HepG2 (cell line): ENCODE results near the gene NSFL1C. TPM values are rescaled to one million over a fixed set of nuclear protein-coding genes. Genes with fewer than 3 reads are reported as not detected.

Experiments
- CREB1 ChIP-seq, 2 experiments: fragments of 450-650 bp in 1 of 2; IDR thresholded peaks; 2 replicates each; pipeline ENCODE4 v1.6.1; 2016 to 2017; ENCODE audit warnings: control low read depth in 1 of 2, mild to moderate bottlenecking in 1 of 2, missing compliant biosample characterization in 1 of 2, missing genetic modification characterization in 1 of 2
- CREM ChIP-seq, 2 experiments: sonication (generic) in 1 of 2; formaldehyde crosslinking in 1 of 2; IDR thresholded peaks; 2 replicates each; pipeline versions ENCODE4 v1.4.0 to v1.6.1; 2016 to 2020; ENCODE audit warnings: antibody characterized with exemption in 1 of 2, mild to moderate bottlenecking in 1 of 2, missing genetic modification reagents in 1 of 2
- ISL2 ChIP-seq: sonication (generic); formaldehyde crosslinking; IDR thresholded peaks from 2 replicates; pipeline ENCODE4 v1.5.0; 2020; ENCODE audit warnings: missing genetic modification reagents
- KAT8 ChIP-seq: IDR thresholded peaks from 2 replicates; pipeline ENCODE4 v1.6.1; 2016; ENCODE audit warnings: missing genetic modification reagents, missing compliant biosample characterization
- PHF20 ChIP-seq: sonication (generic); formaldehyde crosslinking; IDR thresholded peaks from 2 replicates; pipeline ENCODE4 v1.5.0; 2020; ENCODE audit warnings: mild to moderate bottlenecking, missing genetic modification reagents
- RBM22 ChIP-seq: fragments of 200-400 bp; formaldehyde crosslinking; optimal IDR thresholded peaks from 2 replicates; pipeline ENCODE3; 2017; ENCODE audit warnings: mild to moderate bottlenecking, low read length, moderate library complexity
- YEATS2 ChIP-seq: sonication (generic); formaldehyde crosslinking; IDR thresholded peaks from 2 replicates; pipeline ENCODE4 v1.4.0; 2020; ENCODE audit warnings: missing genetic modification reagents, borderline replicate concordance
- YY1 ChIP-seq: IDR thresholded peaks from 2 replicates; pipeline ENCODE4 v1.6.1; 2011; ENCODE audit warnings: low read length, low read depth, moderate library complexity, mild to moderate bottlenecking; ENCODE audit not compliant: insufficient read depth, insufficient replicate concordance
- ZBTB21 ChIP-seq: sonication (generic); formaldehyde crosslinking; IDR thresholded peaks from 2 replicates; pipeline ENCODE4 v1.4.0; 2020; ENCODE audit warnings: missing genetic modification reagents
- ZEB1 ChIP-seq: IDR thresholded peaks from 2 replicates; pipeline ENCODE4 v1.6.1; 2012; ENCODE audit warnings: mild to moderate bottlenecking, low read depth, inconsistent platforms; ENCODE audit not compliant: insufficient replicate concordance
- ZNF160 ChIP-seq: sonication (generic); formaldehyde crosslinking; IDR thresholded peaks from 2 replicates; pipeline ENCODE4 v1.8.0; 2022; ENCODE audit warnings: mild to moderate bottlenecking, inconsistent platforms, missing genetic modification reagents
- ZNF446 ChIP-seq: sonication (generic); formaldehyde crosslinking; IDR thresholded peaks from 2 replicates; pipeline ENCODE4 v1.5.0; 2020; ENCODE audit warnings: mild to moderate bottlenecking, missing genetic modification reagents
- ZNF687 ChIP-seq: sonication (generic); formaldehyde crosslinking; IDR thresholded peaks from 2 replicates; pipeline ENCODE4 v1.5.1; 2020; ENCODE audit warnings: mild to moderate bottlenecking, missing genetic modification reagents, moderate library complexity
- ZSCAN22 ChIP-seq: sonication (generic); formaldehyde crosslinking; IDR thresholded peaks from 2 replicates; pipeline ENCODE4 v1.4.0; 2020; ENCODE audit warnings: mild to moderate bottlenecking, missing genetic modification reagents
- ZSCAN30 ChIP-seq: sonication (generic); formaldehyde crosslinking; IDR thresholded peaks from 2 replicates; pipeline ENCODE4 v1.5.0; 2020; ENCODE audit warnings: mild to moderate bottlenecking, missing genetic modification reagents
- polyA plus RNA-seq, 8 experiments: library from polyadenylated mRNA; depleted of rRNA in 3 of 8; stranded (reverse) in 7 of 8; unstranded in 1 of 8; fragments of >200 nt; fragmentation: Illumina TruSeq in 4 of 8; extraction: Trizol in 4 of 8; gene quantifications; 2 replicates each; pipeline versions ENCODE4 v1.2.1 to v1.2.3, GENCODE V29; 2011 to 2016; ENCODE audit warnings: low read depth in 4 of 8, missing spikeins in 1 of 8, mixed read lengths in 1 of 8; ENCODE audit not compliant: insufficient read depth in 1 of 8
- total RNA-seq, 5 experiments: library from RNA; depleted of rRNA; stranded (reverse); fragments of >200 nt; fragmentation: Illumina TruSeq; extraction: Trizol; gene quantifications; 2 replicates each; pipeline ENCODE4 v1.2.3, GENCODE V29; 2016; ENCODE audit warnings: low read depth in 1 of 5

NSFL1C gene
- total and polyA plus RNA-seq, 2 of the 13 experiments (the other 11 are each of a cell fraction or from before 2014, with no cell fraction given) = 22.9 to 62.7 TPM

- no peak for TF ChIP-seq ZNF687 (CRISPR knock-in tag)
- TF ChIP-seq ZSCAN22 (CRISPR knock-in tag) = no peak
- no peak for TF ChIP-seq ZSCAN30 (CRISPR knock-in tag)
- TF ChIP-seq YY1 = no peak
- no peak for TF ChIP-seq KAT8 (CRISPR knock-in tag)
- no peak for TF ChIP-seq PHF20 (CRISPR knock-in tag)
- TF ChIP-seq ZEB1 = no peak
- TF ChIP-seq ZBTB21 (CRISPR knock-in tag) = no peak
- no peak for TF ChIP-seq ZNF446 (CRISPR knock-in tag)
- TF ChIP-seq ISL2 (CRISPR knock-in tag) = no peak
- no peak for TF ChIP-seq CREB1 (IDR thresholded peaks at IDR 0.05)
- TF ChIP-seq CREB1 (CRISPR knock-in tag; IDR thresholded peaks at IDR 0.05) = no peak
- TF ChIP-seq YEATS2 (CRISPR knock-in tag) = no peak
- no peak for TF ChIP-seq RBM22
- TF ChIP-seq CREM (IDR thresholded peaks at IDR 0.05) = no peak
- TF ChIP-seq CREM (CRISPR knock-in tag; IDR thresholded peaks at IDR 0.05) = no peak
- TF ChIP-seq ZNF160 (CRISPR knock-in tag) = no peak
These were observed 28.3 kb downstream of the NSFL1C start (continued) for GRCh38 chr20:1438361-1438760.
